C4-2B (cell line): ENCODE measurements around the gene TCAF1.
A peak's percentile ranks its signal among the peaks of the same experiment; 100 is the strongest.
"Not testable (repeated sequence)": the region's sequence is repeated elsewhere in the genome, so short reads cannot be mapped to it uniquely, and the experiment has no call there.

Source experiments
- H3K27ac ChIP-seq: fragments of 450-650 bp; 2 replicates; pipeline ENCODE4 v1.5.1; 2017
- TF ChIP-seq, protein P1 (sequence below): fragments of 450-650 bp; conservative IDR thresholded peaks from 2 replicates; pipeline ENCODE4 v1.5.1; 2017; ENCODE audit warnings: mild to moderate bottlenecking

Gene TCAF1

DNA sequence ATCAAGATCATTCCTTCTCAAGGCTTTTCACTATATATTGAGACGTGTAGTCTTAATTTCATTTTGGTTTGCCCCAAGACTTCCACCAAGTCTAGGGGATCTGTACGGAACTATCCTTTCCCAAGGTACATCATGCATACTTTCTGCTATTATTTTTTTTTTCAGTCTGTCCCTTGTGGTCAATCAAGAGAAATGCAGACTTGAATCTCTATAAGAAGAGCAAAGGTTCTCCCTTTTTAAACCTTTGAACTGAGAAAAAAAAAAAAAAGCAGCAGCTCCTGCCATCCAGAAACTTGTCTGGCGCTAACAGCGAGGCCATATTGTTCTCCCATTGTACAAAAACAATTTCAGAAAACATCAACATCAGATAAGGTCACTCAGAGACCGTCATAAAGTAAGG is 60.3 kb downstream of the TCAF1 start:
- H3K27ac ChIP-seq = not testable (repeated sequence)
- TF ChIP-seq, protein P1, sequence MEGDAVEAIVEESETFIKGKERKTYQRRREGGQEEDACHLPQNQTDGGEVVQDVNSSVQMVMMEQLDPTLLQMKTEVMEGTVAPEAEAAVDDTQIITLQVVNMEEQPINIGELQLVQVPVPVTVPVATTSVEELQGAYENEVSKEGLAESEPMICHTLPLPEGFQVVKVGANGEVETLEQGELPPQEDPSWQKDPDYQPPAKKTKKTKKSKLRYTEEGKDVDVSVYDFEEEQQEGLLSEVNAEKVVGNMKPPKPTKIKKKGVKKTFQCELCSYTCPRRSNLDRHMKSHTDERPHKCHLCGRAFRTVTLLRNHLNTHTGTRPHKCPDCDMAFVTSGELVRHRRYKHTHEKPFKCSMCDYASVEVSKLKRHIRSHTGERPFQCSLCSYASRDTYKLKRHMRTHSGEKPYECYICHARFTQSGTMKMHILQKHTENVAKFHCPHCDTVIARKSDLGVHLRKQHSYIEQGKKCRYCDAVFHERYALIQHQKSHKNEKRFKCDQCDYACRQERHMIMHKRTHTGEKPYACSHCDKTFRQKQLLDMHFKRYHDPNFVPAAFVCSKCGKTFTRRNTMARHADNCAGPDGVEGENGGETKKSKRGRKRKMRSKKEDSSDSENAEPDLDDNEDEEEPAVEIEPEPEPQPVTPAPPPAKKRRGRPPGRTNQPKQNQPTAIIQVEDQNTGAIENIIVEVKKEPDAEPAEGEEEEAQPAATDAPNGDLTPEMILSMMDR = peak; percentile 20

DNA sequence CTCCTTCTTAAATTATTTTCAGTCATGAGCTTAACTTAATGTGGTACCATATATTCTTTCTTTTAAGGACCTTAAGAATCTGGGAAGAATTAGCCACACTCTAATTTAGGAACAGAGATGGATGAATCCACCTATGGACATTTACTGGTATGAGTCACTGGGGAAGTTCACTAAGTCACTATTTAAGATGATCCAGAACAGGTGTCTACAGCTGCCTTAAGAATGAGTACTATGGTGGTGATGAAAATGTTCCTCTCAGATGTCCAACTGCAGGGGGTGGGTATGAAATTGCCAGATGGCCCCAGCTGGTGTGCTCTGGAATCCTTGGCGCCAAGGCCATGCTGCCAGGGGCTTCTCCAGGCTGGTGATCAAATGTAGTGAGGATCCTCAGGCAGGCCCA is 61.9 kb downstream of the TCAF1 start:
- not testable (repeated sequence) for H3K27ac ChIP-seq

- not testable (repeated sequence) for H3K27ac ChIP-seq
Measured at GRCh38 chr7:143837223-143837622, 64.8 kb downstream of the TCAF1 start.

GRCh38 chr7:143836622-143837021 is 65.4 kb downstream of the TCAF1 start:
- H3K27ac ChIP-seq = not testable (repeated sequence)

GRCh38 chr7:143836088-143836487 is 65.9 kb downstream of the TCAF1 start:
- not testable (repeated sequence) for H3K27ac ChIP-seq

- not testable (repeated sequence) for H3K27ac ChIP-seq
Measured at GRCh38 chr7:143826578-143826977, 75.4 kb downstream of the TCAF1 start.

GRCh38 chr7:143824295-143825135 is 77.5 kb downstream of the TCAF1 start:
- not testable (repeated sequence) for H3K27ac ChIP-seq

GRCh38 chr7:143823634-143824294 is 78.2 kb downstream of the TCAF1 start:
- not testable (repeated sequence) for H3K27ac ChIP-seq

- not testable (repeated sequence) for H3K27ac ChIP-seq
Measured at GRCh38 chr7:143821392-143822277, 80.3 kb downstream of the TCAF1 start.

DNA sequence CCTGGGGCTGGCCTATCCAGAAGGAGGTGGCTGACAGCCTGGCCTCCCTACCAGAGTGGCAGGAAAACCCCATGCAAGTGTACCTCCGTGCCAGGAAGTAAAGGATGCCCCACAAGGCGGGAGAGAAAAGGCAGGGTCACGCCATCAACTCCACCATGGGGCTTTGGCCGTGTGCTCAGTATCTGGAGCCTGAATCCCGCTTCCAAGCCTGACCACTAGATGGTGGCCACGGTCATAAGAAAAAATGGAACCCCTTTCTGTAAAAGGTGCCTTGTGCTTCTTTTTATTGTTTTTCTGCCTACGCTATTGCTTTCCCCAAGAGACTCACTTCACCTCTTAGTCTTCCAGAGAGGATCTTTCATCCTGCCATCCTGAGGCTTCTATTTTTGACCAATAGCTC is 84.1 kb downstream of the TCAF1 start:
- not testable (repeated sequence) for H3K27ac ChIP-seq

DNA sequence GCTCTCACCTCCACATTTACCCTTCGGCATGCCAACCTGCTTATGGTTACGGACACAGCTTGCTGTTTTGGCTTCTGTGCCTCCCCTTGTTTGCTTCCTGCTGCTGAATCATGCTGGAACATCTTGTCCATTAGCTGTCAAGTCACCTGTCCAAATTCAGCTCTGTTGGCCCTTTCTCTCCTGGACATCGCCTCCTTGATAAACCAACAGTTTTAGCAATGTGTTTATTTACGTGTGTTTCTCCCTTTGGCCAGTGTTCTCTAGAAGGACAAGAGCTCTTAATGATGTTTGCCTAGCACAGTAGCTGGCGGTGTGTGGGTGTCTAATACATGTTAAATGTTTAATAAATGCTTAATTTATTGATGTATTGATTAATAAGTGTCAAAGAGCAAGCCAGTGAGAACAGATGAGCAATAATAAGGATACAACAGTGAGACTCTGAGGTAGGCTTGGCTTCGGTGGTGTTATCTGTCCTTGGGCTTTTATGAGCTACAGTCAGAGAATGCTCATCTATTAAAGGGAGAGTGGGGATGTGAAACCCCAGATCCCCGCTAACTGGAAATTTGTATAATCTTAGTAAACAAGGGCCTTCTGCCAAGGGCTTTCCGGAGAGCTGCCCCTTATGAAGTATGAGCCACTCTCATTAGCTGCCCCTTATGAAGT is 85.4 kb downstream of the TCAF1 start:
- not testable (repeated sequence) for H3K27ac ChIP-seq

- H3K27ac ChIP-seq = not testable (repeated sequence)
Measured at GRCh38 chr7:143810639-143811038, 91.3 kb downstream of the TCAF1 start.

GRCh38 chr7:143806664-143807071 is 95.3 kb downstream of the TCAF1 start:
- not testable (repeated sequence) for H3K27ac ChIP-seq
